PC-3 (cell line): ENCODE measurements around the gene VKORC1L1. TPM values are rescaled to one million over a fixed set of nuclear protein-coding genes. Genes with fewer than 3 reads are reported as not detected.
"Not testable (repeated sequence)": the region's sequence is repeated elsewhere in the genome, so short reads cannot be mapped to it uniquely, and the experiment has no call there.

Experiments used
- ATAC-seq: fragments of 200-7000 bp; cut with Tn5 transposase; 2 replicates; pipeline ENCODE4 v1.9.1; 2020; ENCODE audit warnings: mild to moderate bottlenecking, moderate library complexity
- BruUV-seq: library from RNA; stranded (reverse); fragments of 400-500 nt; replicated peaks from 2 replicates; lab custom pipeline; 2021; lab: Mats Ljungman, UMichigan
- CTCF ChIA-PET: fragments of 300-600 bp; sonication (Branson Sonifier 250); formaldehyde crosslinking; loops from one replicate; lab custom pipeline; 2022; ENCODE audit warnings: antibody characterized with exemption; lab: Charles Lee
- POLR2A ChIA-PET: fragments of 300-600 bp; sonication (Branson Sonifier 250); formaldehyde crosslinking; loops from one replicate; lab custom pipeline; 2022; ENCODE audit warnings: antibody characterized with exemption; ENCODE audit not compliant: unreplicated experiment; lab: Charles Lee
- DNase-seq: peaks from one replicate; pipeline ENCODE4 v3.0.0-alpha.2; 2015
- H2AFZ ChIP-seq: fragments of 300-600 bp; sonication (generic); 2 replicates; pipeline ENCODE4 v1.6.0; 2016; ENCODE audit warnings: antibody characterized with exemption, low read length
- H3F3A ChIP-seq: fragments of 300-600 bp; sonication (generic); one replicate; pipeline ENCODE4 v1.6.0; 2017; ENCODE audit warnings: antibody characterized with exemption, low read length, control low read depth, mild to moderate bottlenecking; ENCODE audit not compliant: unreplicated experiment
- H3K27ac ChIP-seq: fragments of 300-600 bp; sonication (generic); 2 replicates; pipeline ENCODE4 v1.5.1; 2016; ENCODE audit warnings: mild to moderate bottlenecking, low read length
- H3K27me3 ChIP-seq: fragments of 300-600 bp; sonication (generic); 2 replicates; pipeline ENCODE4 v1.6.1; 2016; ENCODE audit warnings: low read length, mixed read lengths
- H3K36me3 ChIP-seq: fragments of 300-600 bp; sonication (generic); 2 replicates; pipeline ENCODE4 v1.6.1; 2016; ENCODE audit warnings: low read depth, mixed run types, low read length, mixed read lengths
- H3K4me1 ChIP-seq: fragments of 300-600 bp; sonication (generic); 2 replicates; pipeline ENCODE4 v1.5.1; 2016; ENCODE audit warnings: low read length; ENCODE audit not compliant: insufficient read depth
- H3K4me2 ChIP-seq: fragments of 300-600 bp; sonication (generic); 2 replicates; pipeline ENCODE4 v1.6.0; 2016; ENCODE audit warnings: low read length
- H3K4me3 ChIP-seq: fragments of 300-600 bp; sonication (generic); 2 replicates; pipeline ENCODE4 v1.5.1; 2016; ENCODE audit warnings: mild to moderate bottlenecking, low read length, mixed read lengths
- H3K79me2 ChIP-seq: fragments of 300-600 bp; sonication (generic); 2 replicates; pipeline ENCODE4 v1.6.1; 2017; ENCODE audit warnings: low read length, mixed read lengths
- H3K9ac ChIP-seq: fragments of 300-600 bp; sonication (generic); 2 replicates; pipeline ENCODE4 v1.6.0; 2016; ENCODE audit warnings: mild to moderate bottlenecking, low read length
- H3K9me2 ChIP-seq: fragments of 300-600 bp; sonication (generic); replicated peaks from 2 replicates; pipeline ENCODE4 v1.6.1; 2016; ENCODE audit warnings: mixed run types, low read length, mixed read lengths
- H3K9me3 ChIP-seq: fragments of 300-600 bp; sonication (generic); 2 replicates; pipeline ENCODE4 v1.6.1; 2016; ENCODE audit warnings: low read length, mixed read lengths
- H4K20me1 ChIP-seq: fragments of 300-600 bp; sonication (generic); 2 replicates; pipeline ENCODE4 v1.6.1; 2016; ENCODE audit warnings: low read length, mixed read lengths
- CTCF ChIP-seq: fragments of 300-600 bp; sonication (generic); conservative IDR thresholded peaks from 2 replicates; pipeline ENCODE4 v1.5.1; 2017; ENCODE audit warnings: antibody characterized with exemption, low read depth, mild to moderate bottlenecking, low read length
- EZH2 ChIP-seq: fragments of 300-600 bp; sonication (generic); IDR thresholded peaks from one replicate; pipeline ENCODE4 v1.6.1; 2017; ENCODE audit warnings: antibody characterized with exemption, mild to moderate bottlenecking, low read length; ENCODE audit not compliant: unreplicated experiment
- EZH2phosphoT487 ChIP-seq: fragments of 300-600 bp; sonication (generic); IDR thresholded peaks from 2 replicates; pipeline ENCODE4 v1.6.1; 2018; ENCODE audit warnings: mild to moderate bottlenecking, antibody characterized with exemption, low read length, borderline replicate concordance
- intact Hi-C: fragments of 100-400 bp; cut with micrococcal nuclease; formaldehyde crosslinking; loops from 2 replicates; pipeline ENCODE4 v1.9.0; 2023
- total RNA-seq: library from RNA; depleted of rRNA; stranded (reverse); fragments of >200 nt; gene quantifications from 2 replicates; pipeline ENCODE4 v1.2.3, GENCODE V29; 2014

Gene VKORC1L1
- total RNA-seq, 1 experiment from 2014 or later: 7.6 TPM

GRCh38 chr7:65983965-65984658, 111.2 kb downstream of the VKORC1L1 start:
- Histone ChIP-seq H3K9me3 (no peaks in the 10 kb centered on the region), H3K4me2 (no peak overlapping the region), H3F3A (no peaks in the 10 kb centered on the region), H4K20me1 (0 out of 2 replicates have a peak, but pooled peaks cover 8% of the 10 kb centered on the region), H2AFZ (no peak overlapping the region), H3K9me2 (no peaks in the 10 kb centered on the region), H3K36me3 (no peaks in the 10 kb centered on the region), H3K79me2 (peaks cover 21% of the 10 kb centered on the region), H3K27me3 (no peaks in the 10 kb centered on the region), H3K4me1 (peaks cover 5% of the 10 kb centered on the region), H3K9ac (no peak overlapping the region), H3K4me3 (no peak overlapping the region), H3K27ac (no peak overlapping the region)
- BruUV-seq: no TSS peak
- CTCF ChIA-PET: no interaction called here
- intact Hi-C loops: no loop called here
- ATAC-seq (no peak), DNase-seq (peak; percentile 47)
- TF ChIP-seq CTCF (no peak), EZH2phosphoT487 (no peak), EZH2 (no peak)
- POLR2A ChIA-PET: no interaction called here

- Histone ChIP-seq H3K9ac (no peak overlapping the region), H3F3A (no peaks in the 10 kb centered on the region), H4K20me1 (no peaks in the 10 kb centered on the region), H3K27me3 (no peaks in the 10 kb centered on the region), H3K4me3 (no peak overlapping the region), H3K4me2 (no peak overlapping the region), H3K9me3 (no peaks in the 10 kb centered on the region), H2AFZ (no peak overlapping the region), H3K4me1 (no peaks in the 10 kb centered on the region), H3K9me2 (no peaks in the 10 kb centered on the region), H3K79me2 (no peaks in the 10 kb centered on the region), H3K36me3 (no peaks in the 10 kb centered on the region), H3K27ac (no peak overlapping the region)
- POLR2A ChIA-PET: no interaction called here
- DNase-seq (no peak), ATAC-seq (no peak)
- BruUV-seq: no TSS peak
- CTCF ChIA-PET: no interaction called here
- no peak for TF ChIP-seq CTCF
- TF ChIP-seq EZH2: no peak
- no peak for TF ChIP-seq EZH2phosphoT487
- intact Hi-C loops: no loop called here
These were observed 115.2 kb downstream of the VKORC1L1 start for GRCh38 chr7:65988084-65988483.

- BruUV-seq, ATAC-seq, H4K20me1 ChIP-seq, H3K9ac ChIP-seq, H3K4me3 ChIP-seq, H3F3A ChIP-seq, H3K27me3 ChIP-seq, CTCF ChIA-PET, H3K27ac ChIP-seq, H3K79me2 ChIP-seq, intact Hi-C loops, H3K36me3 ChIP-seq, DNase-seq, H3K9me2 ChIP-seq, POLR2A ChIA-PET, H3K4me1 ChIP-seq, H3K4me2 ChIP-seq, H3K9me3 ChIP-seq, H2AFZ ChIP-seq: not testable (repeated sequence)
These were observed 115.6 kb downstream of the VKORC1L1 start for GRCh38 chr7:65988503-65988902.
